GM18858 (cell line): ENCODE measurements around the gene BARX2.
A peak's percentile ranks its signal among the peaks of the same experiment; 100 is the strongest.
"Not testable (repeated sequence)": the region's sequence is repeated elsewhere in the genome, so short reads cannot be mapped to it uniquely, and the experiment has no call there.

ENCODE experiments used
- ATAC-seq: cut with Tn5 transposase; IDR thresholded peaks from one replicate; pipeline ENCODE4 v1.9.1; 2021; ENCODE audit not compliant: unreplicated experiment

Gene BARX2, protein sequence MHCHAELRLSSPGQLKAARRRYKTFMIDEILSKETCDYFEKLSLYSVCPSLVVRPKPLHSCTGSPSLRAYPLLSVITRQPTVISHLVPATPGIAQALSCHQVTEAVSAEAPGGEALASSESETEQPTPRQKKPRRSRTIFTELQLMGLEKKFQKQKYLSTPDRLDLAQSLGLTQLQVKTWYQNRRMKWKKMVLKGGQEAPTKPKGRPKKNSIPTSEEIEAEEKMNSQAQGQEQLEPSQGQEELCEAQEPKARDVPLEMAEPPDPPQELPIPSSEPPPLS

GRCh38 chr11:129375751-129376657, at the start of gene BARX2:
Gene BARX2, plus strand, starts transcription at chr11:129375848. Its CDS starts 188 bp downstream, at chr11:129376036.
- ATAC-seq = no peak

- no peak for ATAC-seq
Observed at GRCh38 chr11:129326921-129327320, 48.7 kb upstream of the BARX2 start.

GRCh38 chr11:129327708-129328107, 47.9 kb upstream of the BARX2 start:
- not testable (repeated sequence) for ATAC-seq

DNA sequence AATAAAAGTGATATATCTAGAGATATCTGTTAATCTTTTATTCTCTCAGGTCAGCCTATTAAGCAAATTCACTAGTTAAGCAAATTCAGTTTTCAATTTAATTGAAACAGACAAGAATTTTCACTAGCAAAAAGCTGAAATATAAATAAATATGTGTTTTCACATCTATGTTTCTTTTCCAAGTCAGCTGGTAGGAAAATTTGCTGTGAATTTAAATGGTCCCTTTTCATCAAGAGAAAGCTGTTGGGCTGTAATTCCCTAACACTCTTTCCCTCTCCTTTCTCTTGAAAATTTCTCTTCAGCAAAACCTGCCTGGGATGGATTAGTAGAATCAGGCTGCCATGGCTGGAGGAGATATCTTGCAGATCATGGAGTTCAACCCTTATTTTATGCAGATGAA, 46.9 kb upstream of the BARX2 start:
- ATAC-seq = no peak

- no peak for ATAC-seq
Observed at GRCh38 chr11:129331217-129331616, 44.4 kb upstream of the BARX2 start.

GRCh38 chr11:129331871-129332274, 43.8 kb upstream of the BARX2 start:
- ATAC-seq = peak; percentile 63

DNA sequence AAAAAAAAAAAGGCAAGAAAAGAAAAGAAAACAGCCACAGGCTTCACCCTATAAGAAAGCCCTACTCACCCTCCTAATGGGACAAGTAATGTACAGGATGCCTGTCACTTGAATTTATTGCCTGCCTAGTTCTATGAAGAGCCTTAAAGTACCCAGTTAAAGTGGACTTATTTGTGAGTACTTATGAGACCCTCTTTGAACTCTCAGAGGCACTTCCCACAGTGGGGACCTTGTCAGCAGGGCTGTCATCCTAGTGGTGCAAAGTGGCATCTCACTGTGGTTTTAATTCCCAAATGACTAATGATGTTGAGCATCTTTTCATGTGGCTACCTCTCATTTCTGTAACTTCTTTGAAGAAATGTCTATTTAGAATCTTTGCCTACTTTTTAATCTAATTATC, 41.8 kb upstream of the BARX2 start:
- no peak for ATAC-seq

- not testable (repeated sequence) for ATAC-seq
Observed at GRCh38 chr11:129344301-129344940, 31.2 kb upstream of the BARX2 start.

- ATAC-seq = no peak
Observed at GRCh38 chr11:129346916-129347315, 28.7 kb upstream of the BARX2 start.

DNA sequence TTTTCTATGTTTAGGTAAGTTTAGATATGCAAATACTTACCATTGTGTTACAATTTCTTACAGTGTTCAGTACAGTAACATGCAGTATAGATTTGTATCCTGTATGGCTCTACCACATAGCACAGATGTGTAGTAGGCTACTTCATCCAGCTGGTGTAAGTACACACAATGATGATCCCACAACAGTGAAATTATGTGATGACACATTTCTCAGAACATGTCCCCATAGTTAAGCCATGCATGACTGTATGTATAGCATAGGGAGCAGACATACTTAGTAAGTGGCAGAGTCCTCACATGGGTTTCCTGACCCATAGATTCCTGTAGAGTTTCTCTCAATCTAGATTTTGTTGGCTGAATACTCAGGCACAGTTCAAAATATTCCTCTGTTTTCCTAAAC, 26.8 kb upstream of the BARX2 start:
- ATAC-seq = no peak

- no peak for ATAC-seq
Observed at GRCh38 chr11:129352676-129353075, 23.0 kb upstream of the BARX2 start.

DNA sequence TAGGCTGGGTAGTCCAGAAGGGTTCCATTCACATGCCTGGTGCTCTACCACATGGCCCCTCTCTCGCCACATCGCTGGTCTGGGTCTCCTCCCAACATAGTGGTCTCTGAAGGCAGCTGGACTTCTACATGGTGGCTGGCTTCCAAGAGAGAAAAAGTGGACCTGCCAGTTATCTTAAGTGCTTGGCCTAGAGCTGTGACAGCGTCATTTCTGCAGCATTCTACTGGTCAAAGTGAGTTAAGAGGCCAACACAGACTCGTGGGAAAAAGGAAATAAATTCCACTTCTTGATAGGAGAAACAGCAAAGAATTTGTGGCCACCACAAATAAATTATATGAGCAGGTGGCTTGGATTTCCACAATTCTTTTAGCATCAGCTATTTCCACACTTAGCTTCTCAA, 21.0 kb upstream of the BARX2 start:
- no peak for ATAC-seq

GRCh38 chr11:129359748-129360147, 15.9 kb upstream of the BARX2 start:
- no peak for ATAC-seq

DNA sequence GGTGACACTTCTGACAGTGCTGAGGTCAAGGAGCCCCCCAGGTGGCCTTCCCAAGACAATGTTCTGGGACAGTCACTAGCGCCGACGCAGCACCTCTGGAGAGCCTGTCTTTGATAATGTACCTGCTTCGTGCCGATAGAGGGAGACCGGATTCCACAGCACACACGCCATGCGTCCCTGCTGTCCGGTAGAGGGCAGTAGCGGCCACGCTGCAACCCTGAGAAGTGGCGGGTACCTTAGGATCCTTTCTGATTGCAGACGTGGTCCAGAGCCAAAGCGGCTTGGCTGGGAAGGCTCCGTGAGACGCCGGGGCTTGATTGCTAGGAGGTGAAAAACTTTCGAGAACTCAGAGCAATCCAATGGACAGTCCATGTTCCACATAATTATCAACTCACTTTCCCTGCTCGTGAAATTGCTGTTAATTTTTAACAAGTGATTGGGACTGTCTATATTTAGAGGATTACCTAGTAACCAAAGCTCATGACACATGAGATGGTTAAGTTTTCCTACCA, 11.4 kb upstream of the BARX2 start:
- peak; percentile 98 for ATAC-seq

DNA sequence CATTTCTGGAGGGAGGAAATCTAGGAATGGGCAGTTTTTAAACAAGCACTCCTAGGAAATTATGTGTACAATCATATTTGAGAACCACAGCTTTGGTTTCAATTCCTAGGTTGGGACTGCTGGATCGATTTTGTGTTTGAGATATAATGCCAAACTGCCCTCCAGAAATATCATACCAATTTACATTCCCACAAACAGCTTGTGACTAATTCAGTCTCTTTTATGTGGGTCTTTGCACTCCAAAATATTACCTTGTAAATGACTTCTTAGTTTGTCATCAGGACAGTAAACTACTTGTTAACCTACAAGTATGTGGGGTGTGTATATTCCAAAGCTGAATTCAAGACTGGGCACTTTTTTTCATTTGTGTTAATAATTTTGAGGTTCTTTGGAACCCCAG, 9.8 kb upstream of the BARX2 start:
- no peak for ATAC-seq

GRCh38 chr11:129366737-129367597, 8.7 kb upstream of the BARX2 start:
- ATAC-seq = no peak

DNA sequence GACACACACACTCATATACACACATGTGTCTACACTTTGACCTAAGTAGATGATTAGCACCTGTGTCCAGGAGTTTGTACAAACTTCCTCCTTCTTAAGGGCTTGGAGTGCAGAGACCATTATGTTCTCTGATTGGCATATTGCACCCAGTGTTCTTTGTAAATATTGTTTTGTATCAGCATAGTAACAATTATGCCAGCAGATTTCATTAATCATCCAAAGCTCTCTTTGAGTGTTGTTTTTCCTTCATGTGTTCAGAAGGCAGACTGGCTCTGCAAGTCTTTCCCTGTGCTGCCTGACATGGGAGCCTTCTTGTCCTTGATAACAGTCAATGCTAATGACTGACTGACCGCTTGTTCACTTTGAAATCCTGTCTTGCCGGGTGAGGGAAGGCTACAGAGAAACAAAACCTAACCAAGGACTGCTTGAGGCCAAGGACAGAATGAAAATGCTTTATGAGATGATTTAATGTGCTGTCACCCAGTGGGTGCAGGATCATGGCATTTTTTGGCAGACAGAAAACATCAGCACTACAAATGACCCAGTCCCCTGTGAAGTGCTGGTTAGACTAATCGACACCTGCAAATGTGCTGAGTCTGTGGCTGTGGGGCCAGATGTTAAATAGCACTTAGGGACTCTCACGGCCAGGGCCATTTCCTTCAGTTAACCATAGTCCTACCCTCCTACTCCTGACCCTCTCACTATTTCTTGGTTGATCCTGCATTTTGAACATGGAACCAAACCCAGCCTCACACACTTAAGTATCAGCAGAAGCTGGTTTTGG, 6.6 kb upstream of the BARX2 start:
- ATAC-seq = no peak

GRCh38 chr11:129370715-129371114, 4.9 kb upstream of the BARX2 start:
- no peak for ATAC-seq

DNA sequence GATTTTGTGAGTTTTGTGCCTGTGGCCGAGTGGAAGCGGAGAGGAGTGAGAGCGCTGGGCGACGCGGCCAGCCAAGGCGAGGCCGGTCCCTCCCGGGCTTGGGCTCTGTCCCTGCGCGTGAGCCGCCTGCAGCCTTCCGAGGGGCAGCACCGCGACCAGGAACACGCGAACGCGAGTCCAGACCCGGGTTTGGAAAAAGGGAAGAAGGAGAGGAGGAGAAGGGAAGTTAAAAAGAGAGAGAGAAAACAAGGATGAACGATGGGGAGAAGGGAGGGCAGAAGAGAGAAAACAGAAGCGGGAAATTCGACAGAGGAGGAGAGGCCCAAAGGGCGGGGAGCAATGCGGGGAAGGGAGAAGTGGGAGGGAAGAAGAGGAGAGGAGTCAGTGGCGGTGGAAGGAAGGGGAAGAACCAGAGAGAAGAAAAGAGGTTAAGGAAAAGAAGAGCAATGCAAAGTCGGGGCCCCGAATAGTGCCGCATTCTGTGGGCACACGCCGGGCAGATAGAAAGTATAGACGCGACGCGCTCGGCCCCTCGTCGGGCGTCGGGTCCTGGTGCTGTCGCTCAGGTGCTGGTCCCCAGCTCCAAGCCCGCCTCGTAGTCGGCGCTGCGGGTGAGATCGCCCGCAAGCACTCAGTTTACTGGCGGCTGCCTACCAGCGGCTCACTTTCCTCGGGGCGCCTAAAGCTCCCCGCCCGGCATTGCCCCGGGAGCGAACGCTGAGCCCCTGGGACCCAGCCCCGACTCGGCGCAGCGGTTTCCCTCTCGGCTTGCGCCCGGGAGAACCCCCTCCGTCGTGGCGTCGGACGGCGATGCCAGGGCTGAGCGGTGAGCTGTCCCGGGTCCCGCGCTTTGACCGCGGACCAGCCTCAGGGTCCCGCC, 2.8 kb upstream of the BARX2 start:
- no peak for ATAC-seq
